Heart right ventricle (tissue), 16 donors: ENCODE measurements around the gene ZDHHC21. TPM values are rescaled to one million over a fixed set of nuclear protein-coding genes. Genes with fewer than 3 reads are reported as not detected.

Experiments used
- ATAC-seq, 8 donors: fragments of 200-7000 bp; cut with Tn5 transposase; one replicate each; pipeline ENCODE4 v1.9.1; 2020; ENCODE audit warnings: mild to moderate bottlenecking in 8 of 8, moderate library complexity in 8 of 8, moderate number of reproducible peaks in 1 of 8
- DNase-seq, 2 donors: peaks; one replicate each; pipeline ENCODE4 v3.0.0-alpha.2; 2020
- H3K27ac ChIP-seq, 10 donors: fragments of 200-600 bp; sonication (generic) in 2 of 10; one replicate each; pipeline versions ENCODE4 v1.5.0 to v1.8.0; 2020 to 2022; ENCODE audit warnings: mild to moderate bottlenecking in 3 of 10
- H3K27me3 ChIP-seq, 7 donors: fragments of 200-600 bp; one replicate each; pipeline ENCODE4 v1.8.0; 2021 to 2022; ENCODE audit warnings: mild to moderate bottlenecking in 2 of 7
- H3K36me3 ChIP-seq, 9 donors: fragments of 200-600 bp; sonication (generic) in 1 of 9; one replicate each; pipeline versions ENCODE4 v1.5.0 to v1.8.0; 2020 to 2022; ENCODE audit warnings: mild to moderate bottlenecking in 2 of 9
- H3K4me1 ChIP-seq, 9 donors: fragments of 200-600 bp; sonication (generic) in 1 of 9; one replicate each; pipeline versions ENCODE4 v1.5.0 to v1.8.0; 2020 to 2022; ENCODE audit warnings: mild to moderate bottlenecking in 4 of 9
- H3K4me3 ChIP-seq, 10 donors: fragments of 200-600 bp; sonication (generic) in 2 of 10; one replicate each; pipeline versions ENCODE4 v1.5.0 to v1.8.0; 2020 to 2022; ENCODE audit warnings: mild to moderate bottlenecking in 7 of 10, moderate library complexity in 2 of 10
- H3K9me3 ChIP-seq, 11 donors: fragments of 200-600 bp in 10 of 11; sonication (generic) in 2 of 11; one replicate each; pipeline versions ENCODE4 v1.5.0 to v1.8.0; 2013 to 2022; ENCODE audit warnings: mild to moderate bottlenecking in 2 of 11, control low read depth in 1 of 11, moderate library complexity in 1 of 11
- CTCF ChIP-seq, 9 donors: fragments of 200-600 bp; sonication (generic) in 2 of 9; IDR thresholded peaks; one replicate each; pipeline versions ENCODE4 v1.5.0 to v1.8.0; 2021 to 2022; ENCODE audit warnings: antibody characterized with exemption in 9 of 9, mild to moderate bottlenecking in 5 of 9, moderate library complexity in 1 of 9
- WGBS, 2 donors: extraction: QIAGEN DNeasy Blood & Tissue Kit; methylation state at CpG; one replicate each; pipeline ENCODE4 v1.1.7; 2013; ENCODE audit warnings: inconsistent platforms in 1 of 2; 5-methylcytosine and 5-hydroxymethylcytosine counted together
- intact Hi-C, 10 donors: fragments of 100-400 bp; cut with DNase I; formaldehyde crosslinking; loops; one replicate each; pipeline versions ENCODE4 v1.11.1 to v1.14.2; 2022
- polyA plus RNA-seq, 2 donors: library from polyadenylated mRNA; stranded (reverse); fragments of 200-250 nt; gene quantifications; one replicate each; pipeline ENCODE4 v1.2.3, GENCODE V29; 2013
- total RNA-seq, 10 donors: library from RNA; stranded (reverse); fragmentation: NEBNext Ultra II Directional in 3 of 10; extraction: Animal tissue kit (Norgen Biotek cat#: 25700) in 3 of 10; gene quantifications; one replicate each; pipeline versions ENCODE4 v1.2.1 to v1.2.4, GENCODE V29; 2021 to 2023
- donor health status: Arrhythmogenic right ventricular cardiomyopathy.
- donor health status: ischemic (EF 13 %, LVEDD 7.1; RV severe dilation, severe dysfunction).
- donor health status: healthy with polysubstance abuse.
- donor health status: DM: no; HTN: yes; CAD: no.
- donor health status: DM: no; HTN: no; CAD: no.
- donor health status: ischemic (EF 25% LVEDD 6.9; RV normal size, moderate dysfunction).
- donor health status: ischemic (EF 25% LVEDD 5.7; RV mildly dilated, moderate dysfunction).
- donor health status: healthy.
- donor health status: DM: yes; HTN: yes; CAD: no.
- donor health status: Ischemic cardiomyopathy.
- donor health status: ischemic (EF 35%, LVEDD 5.7; RV mildly dilated, moderate dysfunction).
- donor health status: nonischemic (EF 11% LVEDD 7.7; RV severe dilation, severe dysfunction).
- donor health status: DM: yes; HTN: yes; CAD: no.
- donor health status: PGD.
- donor health status: ischemic (EF 29% LVEDD 5.4; RV normal size, mild dysfunction).
- donor health status: nonischemic (EF 23%, LVEDD 6.1; RV moderate dilation, normal function).

Gene ZDHHC21
- total and polyA plus RNA-seq, 12 donors = 1.9 to 8.4 (median 7.2) TPM

- intact Hi-C loops = loop anchor here in 9 of 10 donors (2.0 to 10.0 kb wide), 5 partner anchors 44 to 526 kb away; no protein-coding TSS in a partner anchor
- Histone ChIP-seq H3K27me3 (no peaks in the 10 kb centered on the region), H3K4me1 (no peaks in the 10 kb centered on the region), H3K36me3 (peaks cover 0 to 20% (median 4%) of the 10 kb centered on the region in 9 donors), H3K4me3 (no peak overlapping the region), H3K9me3 (no peaks in the 10 kb centered on the region), H3K27ac (no peak overlapping the region)
- no peak for DNase-seq
- peak; percentile 30 to 79 (median 70) for TF ChIP-seq CTCF (IDR thresholded peaks at IDR 0.05)
- peak in 1 of 8 donors; percentile 37 for ATAC-seq
- WGBS, 2 donors = 50% methylated on average over 3 of the region's 3 CpGs
Observed at GRCh38 chr9:14616188-14616982, 76.8 kb downstream of the ZDHHC21 start.

DNA sequence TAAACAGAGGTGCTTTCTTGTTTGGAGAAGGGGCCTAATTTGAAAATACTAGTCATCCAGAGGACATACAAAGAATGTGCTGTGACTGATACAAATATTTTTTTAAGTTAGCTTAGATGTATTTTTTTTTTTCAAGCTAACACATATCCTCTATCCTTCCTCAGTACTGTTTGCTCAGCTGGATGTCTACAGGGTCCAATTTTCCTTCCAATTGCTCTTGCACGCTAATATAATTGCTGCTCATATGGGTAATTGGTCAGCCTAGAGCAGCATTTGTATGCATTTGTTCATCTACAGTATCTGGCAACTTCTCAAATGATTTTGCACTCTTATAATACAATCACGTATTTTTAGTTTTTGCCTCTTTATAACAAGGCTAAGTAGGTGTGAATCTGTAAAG, 84.7 kb downstream of the ZDHHC21 start:
- Histone ChIP-seq H3K27ac (no peak overlapping the region), H3K27me3 (no peaks in the 10 kb centered on the region), H3K4me3 (no peak overlapping the region), H3K9me3 (no peaks in the 10 kb centered on the region), H3K36me3 (peaks cover 0 to 18% (median 0%) of the 10 kb centered on the region in 9 donors), H3K4me1 (no peaks in the 10 kb centered on the region)
- no peak for DNase-seq
- WGBS, 2 donors = 85 to 86% methylated on average over 2 of the region's 2 CpGs
- no peak for TF ChIP-seq CTCF (IDR thresholded peaks at IDR 0.05)
- ATAC-seq = no peak
- intact Hi-C loops = no loop called here

- no peaks in the 10 kb centered on the region for H3K27me3 ChIP-seq
- no peak overlapping the region for H3K27ac ChIP-seq
- H3K4me1 ChIP-seq = no peaks in the 10 kb centered on the region
- 97 to 98% methylated on average over 7 of the region's 7 CpGs for WGBS, 2 donors
- DNase-seq = no peak
- TF ChIP-seq CTCF (IDR thresholded peaks at IDR 0.05) = no peak
- H3K4me3 ChIP-seq = no peak overlapping the region
- peaks cover 0 to 43% (median 13%) of the 10 kb centered on the region in 11 donors for H3K9me3 ChIP-seq
- intact Hi-C loops = no loop called here
- H3K36me3 ChIP-seq = peaks cover 0 to 19% (median 5%) of the 10 kb centered on the region in 9 donors
- ATAC-seq = peak in 2 of 8 donors; percentile 22 to 53
Observed at GRCh38 chr9:14597171-14597799, 95.9 kb downstream of the ZDHHC21 start.

DNA sequence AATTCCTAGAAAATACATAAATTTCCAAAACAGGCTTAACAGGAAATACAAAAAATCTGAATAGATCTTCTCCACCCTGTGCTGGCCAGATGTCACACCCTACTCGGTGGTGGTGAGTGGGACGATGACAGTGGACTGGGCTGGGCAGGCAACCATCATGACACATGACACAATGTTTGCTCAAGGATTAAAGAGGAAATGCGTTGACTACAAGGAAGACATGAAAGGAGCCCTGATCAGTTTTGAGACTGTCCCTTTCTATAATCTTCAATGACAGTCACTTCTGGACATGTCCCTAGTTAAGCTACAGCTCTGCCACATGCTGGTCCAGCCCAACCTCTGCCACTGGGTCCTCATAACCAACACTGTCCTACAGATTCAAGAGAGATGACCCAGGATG, 99.8 kb downstream of the ZDHHC21 start:
- H3K9me3 ChIP-seq = peaks cover 0 to 21% (median 0%) of the 10 kb centered on the region in 11 donors
- no peak overlapping the region for H3K4me3 ChIP-seq
- no peak for DNase-seq
- intact Hi-C loops = no loop called here
- no peak for TF ChIP-seq CTCF (IDR thresholded peaks at IDR 0.05)
- H3K27ac ChIP-seq = no peak overlapping the region
- H3K36me3 ChIP-seq = peaks cover 0 to 26% (median 5%) of the 10 kb centered on the region in 9 donors
- H3K4me1 ChIP-seq = no peaks in the 10 kb centered on the region
- no peak for ATAC-seq
- WGBS, 2 donors = 90 to 92% methylated on average over 3 of the region's 3 CpGs
- no peaks in the 10 kb centered on the region for H3K27me3 ChIP-seq
